Loucy (cell line): ENCODE data around the gene ZNF541.

Experiments
- CTCF ChIP-seq: fragments of 200-600 bp; sonication (generic); conservative IDR thresholded peaks from 2 replicates; pipeline ENCODE4 v1.5.1; 2014; ENCODE audit warnings: mild to moderate bottlenecking, antibody characterized with exemption, low read length
- EZH2phosphoT487 ChIP-seq: fragments of 200-600 bp; IDR thresholded peaks from 2 replicates; pipeline ENCODE4 v1.6.1; 2018; ENCODE audit warnings: antibody characterized with exemption, mild to moderate bottlenecking, moderate library complexity, borderline replicate concordance

DNA sequence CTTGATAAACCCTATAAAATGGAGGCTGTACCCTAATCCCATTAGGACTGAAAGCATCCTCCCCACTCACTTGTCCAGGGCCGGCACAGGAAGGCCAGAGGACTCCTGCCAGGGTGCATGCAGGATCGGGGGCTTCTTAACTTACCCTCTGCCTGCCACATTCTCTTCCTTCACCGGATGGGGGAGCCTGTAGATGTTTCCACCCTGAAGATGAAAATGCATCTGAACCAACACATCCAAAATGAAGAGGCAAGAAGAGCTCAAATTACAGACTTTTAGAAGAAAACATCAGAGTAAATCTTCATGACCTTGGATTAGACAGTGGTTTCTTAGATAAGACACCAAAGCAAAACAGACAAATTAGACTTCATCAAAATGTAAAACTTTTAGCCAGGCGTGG, 32.2 kb downstream of the ZNF541 start:
- TF ChIP-seq CTCF (peak; percentile 42), EZH2phosphoT487 (no peak)
